ENCODE data around the gene CPAMD8.

DNA sequence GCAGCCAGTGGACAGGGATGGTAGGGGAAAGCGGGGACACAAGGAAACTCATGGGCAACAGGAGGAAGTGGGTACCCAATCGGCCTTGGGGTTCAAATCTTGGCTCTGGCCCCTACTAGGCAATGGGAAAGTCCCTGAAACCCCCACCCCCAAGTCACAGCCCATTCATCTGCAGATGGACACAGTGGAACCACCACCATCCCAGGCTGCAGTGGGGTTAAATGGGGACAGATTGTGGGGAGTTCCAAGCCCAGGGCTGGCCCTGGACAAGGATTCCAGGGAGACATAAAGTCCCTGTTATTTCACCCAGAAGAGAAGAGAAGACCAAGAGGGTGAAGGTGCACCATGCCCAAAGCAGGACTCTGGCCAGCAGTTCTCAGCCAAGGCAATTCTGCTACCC is 48.5 kb downstream of the CPAMD8 start:
- TF ChIP-seq, protein P1, sequence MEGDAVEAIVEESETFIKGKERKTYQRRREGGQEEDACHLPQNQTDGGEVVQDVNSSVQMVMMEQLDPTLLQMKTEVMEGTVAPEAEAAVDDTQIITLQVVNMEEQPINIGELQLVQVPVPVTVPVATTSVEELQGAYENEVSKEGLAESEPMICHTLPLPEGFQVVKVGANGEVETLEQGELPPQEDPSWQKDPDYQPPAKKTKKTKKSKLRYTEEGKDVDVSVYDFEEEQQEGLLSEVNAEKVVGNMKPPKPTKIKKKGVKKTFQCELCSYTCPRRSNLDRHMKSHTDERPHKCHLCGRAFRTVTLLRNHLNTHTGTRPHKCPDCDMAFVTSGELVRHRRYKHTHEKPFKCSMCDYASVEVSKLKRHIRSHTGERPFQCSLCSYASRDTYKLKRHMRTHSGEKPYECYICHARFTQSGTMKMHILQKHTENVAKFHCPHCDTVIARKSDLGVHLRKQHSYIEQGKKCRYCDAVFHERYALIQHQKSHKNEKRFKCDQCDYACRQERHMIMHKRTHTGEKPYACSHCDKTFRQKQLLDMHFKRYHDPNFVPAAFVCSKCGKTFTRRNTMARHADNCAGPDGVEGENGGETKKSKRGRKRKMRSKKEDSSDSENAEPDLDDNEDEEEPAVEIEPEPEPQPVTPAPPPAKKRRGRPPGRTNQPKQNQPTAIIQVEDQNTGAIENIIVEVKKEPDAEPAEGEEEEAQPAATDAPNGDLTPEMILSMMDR (IDR thresholded peaks at IDR 0.05): no peak
- no peak for TF ChIP-seq POLR2A (IDR thresholded peaks at IDR 0.05)
